GM18519 (cell line): ENCODE measurements around the gene EXOSC5.
"Not testable (repeated sequence)": the region's sequence is repeated elsewhere in the genome, so short reads cannot be mapped to it uniquely, and the experiment has no call there.

Source experiments
- ATAC-seq: cut with Tn5 transposase; IDR thresholded peaks from one replicate; pipeline ENCODE4 v1.9.1; 2021; ENCODE audit warnings: mild to moderate bottlenecking, moderate library complexity; ENCODE audit not compliant: unreplicated experiment, low FRiP score

EXOSC5 gene

DNA sequence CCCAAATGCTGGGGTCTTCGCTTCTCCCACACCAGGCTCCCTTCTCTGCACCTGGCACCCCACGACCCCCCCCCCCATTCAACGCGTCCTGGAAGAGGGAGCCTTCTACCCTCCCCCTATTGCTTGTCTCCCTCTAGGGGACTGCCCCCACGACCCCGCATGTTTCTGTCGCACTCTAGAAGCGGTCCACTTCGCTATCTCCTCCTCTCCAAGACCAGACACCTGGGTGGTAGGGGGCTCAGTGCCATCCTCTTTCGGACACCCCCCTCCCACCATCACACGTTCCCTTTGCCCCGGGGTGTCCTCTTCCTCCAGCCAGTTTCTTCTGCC, 44.9 kb downstream of the EXOSC5 start:
- ATAC-seq, result no peak

DNA sequence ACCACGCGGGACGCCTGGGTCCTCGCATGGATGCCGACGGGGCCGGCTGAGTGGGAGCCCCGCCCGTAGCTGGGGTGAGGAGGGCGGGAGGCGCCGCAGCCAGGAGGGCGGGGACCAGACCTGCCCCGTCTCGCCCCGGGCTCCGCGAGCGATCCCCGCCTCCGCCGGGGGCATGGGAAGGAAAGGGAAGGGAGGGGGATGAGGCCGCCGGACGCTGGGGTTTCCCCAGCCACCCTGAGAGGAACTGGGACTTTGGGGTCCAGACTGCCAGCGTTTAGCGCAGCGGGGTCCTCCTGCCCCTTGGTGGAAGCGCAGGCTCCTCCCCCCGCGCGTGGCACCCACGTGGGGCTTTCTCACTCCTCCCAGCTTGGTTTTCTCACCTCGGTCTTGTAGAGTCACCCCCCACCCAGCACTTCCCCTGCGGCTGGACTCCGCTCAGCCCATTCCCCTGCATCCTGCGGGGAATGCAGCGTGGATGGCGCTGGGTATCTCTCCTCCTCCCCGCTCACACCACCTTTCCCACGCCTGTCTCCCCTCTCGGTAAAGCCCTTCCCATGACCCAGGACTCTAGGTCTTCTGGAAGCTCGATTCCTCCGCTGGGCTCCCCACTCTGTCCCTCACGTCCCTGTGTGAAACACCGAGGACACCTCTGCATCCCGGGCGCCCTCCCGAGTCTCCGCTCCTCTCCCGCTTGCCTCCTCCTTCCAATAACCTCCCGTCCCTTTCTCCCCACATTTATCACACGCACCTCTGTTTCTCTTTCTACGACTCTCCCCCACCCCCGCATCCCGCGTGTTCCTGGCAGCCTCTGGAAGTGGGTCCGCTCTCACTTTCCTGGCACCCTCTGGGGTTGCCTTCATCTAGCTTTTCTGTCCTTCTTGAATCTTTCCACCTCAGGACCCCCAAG, 45.6 kb downstream of the EXOSC5 start:
- ATAC-seq, result no peak

DNA sequence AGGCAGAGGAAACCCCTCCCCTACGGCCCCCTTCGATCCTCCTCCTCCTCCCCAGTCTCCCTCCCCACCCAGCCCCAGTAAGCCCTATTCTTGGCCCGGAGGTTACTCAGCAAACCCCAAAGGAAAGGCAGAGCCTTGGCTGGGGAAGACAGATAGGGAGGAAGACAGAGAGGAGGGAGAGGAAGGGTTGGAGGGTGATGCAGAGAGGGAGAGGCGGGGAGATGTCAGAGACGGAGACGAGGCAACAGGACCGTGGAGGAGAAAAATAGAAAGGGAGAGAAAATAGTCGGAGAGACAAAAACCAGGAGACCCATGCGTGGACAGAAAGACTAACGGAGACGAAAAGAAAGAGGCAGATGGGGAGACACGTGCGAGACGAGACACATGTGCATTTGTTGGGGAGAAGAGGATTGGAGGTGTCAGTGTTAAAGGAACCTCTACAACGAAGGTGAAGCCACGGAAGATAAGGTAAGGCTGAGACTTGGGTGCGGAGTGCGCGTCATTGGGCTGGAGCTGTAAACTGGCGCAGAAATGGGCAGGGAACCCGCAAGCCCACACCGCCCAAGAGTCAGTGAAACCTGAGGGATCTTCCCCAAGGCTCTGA, 46.3 kb downstream of the EXOSC5 start:
- ATAC-seq, result no peak

DNA sequence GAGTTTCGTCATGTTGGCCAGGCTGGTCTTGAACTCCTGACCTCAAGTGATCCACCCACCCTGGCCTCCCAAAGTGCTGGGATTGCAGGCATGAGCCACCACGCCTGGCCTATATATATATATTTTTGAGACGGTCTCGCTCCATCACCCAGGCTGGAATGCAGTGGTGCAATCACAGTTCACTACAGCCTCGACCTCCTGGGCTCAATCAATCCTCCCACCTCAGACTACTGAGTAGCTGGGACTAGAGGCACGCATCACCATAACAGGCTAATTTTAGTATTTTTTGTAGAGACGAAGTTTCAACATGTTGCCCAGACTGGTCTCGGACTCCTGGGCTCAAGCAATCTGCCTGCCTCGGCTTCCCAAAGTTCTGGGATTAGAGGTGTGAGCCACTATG, 50.2 kb downstream of the EXOSC5 start:
- ATAC-seq, result not testable (repeated sequence)

DNA sequence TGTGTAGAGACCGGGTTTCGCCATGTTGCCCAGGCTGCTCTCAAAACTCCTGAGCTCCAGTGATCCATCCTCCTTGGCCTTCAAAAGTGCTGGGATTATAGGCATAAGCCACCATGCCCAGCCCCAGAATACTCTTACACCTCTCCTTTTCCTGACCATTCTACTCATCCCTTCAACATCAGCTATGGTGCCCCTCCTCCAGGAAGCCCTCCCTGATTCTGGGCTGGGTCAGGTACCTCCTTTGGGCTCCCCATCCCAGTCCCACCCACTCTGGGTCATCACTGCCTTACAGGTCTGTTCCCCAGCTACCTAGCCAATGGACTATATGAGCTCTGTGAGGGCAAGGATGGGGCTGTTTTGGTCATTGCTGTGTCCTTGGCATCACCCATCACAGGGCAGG, 53.0 kb downstream of the EXOSC5 start:
- no peak for ATAC-seq

DNA sequence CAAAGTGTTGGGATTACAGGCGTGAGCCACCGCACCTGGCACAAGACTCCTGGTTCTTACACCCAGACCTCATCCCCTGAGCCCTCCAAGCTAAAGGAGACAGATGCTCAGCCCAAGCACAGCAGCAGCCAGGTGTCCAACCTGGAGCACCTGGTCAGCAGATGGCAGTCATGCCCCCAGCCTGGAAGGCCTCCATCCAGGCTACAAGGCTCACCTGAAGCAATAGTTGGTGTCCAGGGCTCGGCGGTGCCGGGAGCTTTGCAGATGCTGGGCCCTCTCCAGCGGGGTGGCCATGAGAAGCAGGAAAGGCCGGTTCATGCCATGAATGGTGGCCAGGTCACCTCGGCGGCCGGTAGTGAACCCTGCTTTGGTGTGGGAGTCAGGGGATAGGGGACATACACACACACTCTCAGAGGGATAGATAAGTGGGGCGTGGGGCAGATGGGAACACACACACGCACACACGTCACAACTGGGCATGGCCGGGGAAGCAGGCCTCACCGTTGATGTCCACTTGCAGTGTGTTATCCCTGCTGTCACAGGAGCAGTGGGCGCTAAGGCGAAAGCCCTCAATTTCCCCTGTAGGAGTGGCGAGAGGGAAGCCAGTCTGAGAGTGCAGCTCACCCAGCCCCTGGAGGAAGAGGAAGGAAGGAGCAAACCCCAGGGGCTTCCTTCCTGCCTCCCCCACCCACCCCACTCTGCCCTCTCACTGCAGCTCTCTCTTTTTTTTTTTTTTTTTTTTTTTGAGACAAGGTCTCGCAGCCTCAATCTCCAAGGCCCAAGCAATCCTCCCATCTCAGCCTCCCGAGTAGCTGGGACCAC, 55.3 kb downstream of the EXOSC5 start:
- no peak for ATAC-seq

DNA sequence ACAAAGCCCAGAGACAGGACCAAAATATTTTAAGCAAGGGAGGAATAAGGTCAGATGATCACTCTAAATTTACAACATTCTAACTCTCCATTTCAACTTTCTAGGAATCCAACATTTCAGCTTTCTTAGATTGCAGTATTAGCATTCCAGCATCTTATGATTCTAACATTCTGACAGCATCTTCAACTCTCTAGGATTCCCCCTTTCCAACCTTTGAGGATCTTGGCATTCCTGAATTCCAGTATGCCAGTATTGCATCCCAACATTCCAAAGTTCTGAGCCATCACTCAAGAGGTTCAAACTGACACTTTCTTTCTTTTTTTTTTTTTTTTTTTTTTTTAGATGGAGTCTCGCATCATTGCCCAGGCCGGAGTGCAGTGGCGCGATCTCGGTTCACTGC, 57.2 kb downstream of the EXOSC5 start:
- no peak for ATAC-seq
